Skin epidermis (tissue), 12 donors: ENCODE measurements around the gene HMMR.
"Not testable (repeated sequence)": the region's sequence is repeated elsewhere in the genome, so short reads cannot be mapped to it uniquely, and the experiment has no call there.

Source experiments
- H3K27ac ChIP-seq, 21 experiments: fragments of 200-600 bp; sonication (generic) in 11 of 21; one replicate each; pipeline ENCODE4 v1.5.0; 2020; ENCODE audit warnings: mild to moderate bottlenecking in 3 of 21, inconsistent platforms in 2 of 21, moderate library complexity in 2 of 21
- H3K4me3 ChIP-seq, 7 experiments: fragments of 200-600 bp; sonication (generic) in 2 of 7; one replicate each; pipeline ENCODE4 v1.5.0; 2020; ENCODE audit warnings: inconsistent platforms in 2 of 7, mild to moderate bottlenecking in 2 of 7, moderate library complexity in 1 of 7

HMMR gene

DNA sequence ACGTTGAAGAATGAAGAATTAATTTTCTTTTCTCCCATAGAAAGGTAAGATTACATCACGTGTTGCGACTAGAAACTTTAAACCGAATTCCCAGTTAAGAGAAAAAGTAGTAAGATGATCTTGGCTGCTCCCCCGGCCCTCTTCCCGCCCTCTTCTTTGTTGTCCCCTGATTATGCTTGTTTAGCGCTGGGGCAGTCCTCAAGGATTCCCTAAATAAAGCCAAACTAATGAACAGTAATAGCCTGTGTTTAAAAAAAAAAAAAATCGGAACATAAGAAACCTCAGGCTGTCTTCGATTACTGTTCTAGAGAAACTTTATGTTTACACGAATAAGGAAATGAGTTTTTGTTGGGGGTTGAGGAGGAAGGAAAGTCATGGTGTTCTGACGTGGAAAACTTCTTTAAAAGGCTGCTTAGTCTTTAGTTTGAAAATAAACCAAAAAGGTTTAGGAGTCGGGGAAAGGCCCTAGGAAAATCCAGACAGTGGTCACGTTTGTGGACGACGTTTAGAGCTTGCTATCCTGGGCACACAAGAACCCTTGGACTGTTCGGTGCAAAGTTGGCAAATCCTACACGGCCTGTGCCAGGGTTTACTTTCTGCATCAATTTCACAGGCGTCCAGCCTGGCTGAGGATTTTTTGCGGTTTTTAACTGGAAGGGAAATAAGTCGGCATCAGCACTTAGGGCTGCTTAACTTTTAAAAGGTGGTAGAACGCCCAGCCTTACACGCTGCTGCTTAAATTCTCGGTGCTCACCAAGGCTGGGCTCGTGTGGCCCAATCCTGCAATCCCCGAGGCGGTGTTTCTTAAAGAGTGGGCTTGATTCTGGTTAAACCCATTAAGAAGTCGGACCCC is 43.9 kb downstream of the HMMR start:
- H3K27ac ChIP-seq: peak overlapping the region in 20 of 21 experiments; percentile 91 to 99 (median 97)
- peak overlapping the region; percentile 65 to 91 (median 78) for H3K4me3 ChIP-seq

GRCh38 chr5:163505049-163505367 is 44.6 kb downstream of the HMMR start:
- Histone ChIP-seq H3K4me3 (peak overlapping the region; percentile 65 to 91 (median 78)), H3K27ac (peak overlapping the region; percentile 41 to 99 (median 97))

DNA sequence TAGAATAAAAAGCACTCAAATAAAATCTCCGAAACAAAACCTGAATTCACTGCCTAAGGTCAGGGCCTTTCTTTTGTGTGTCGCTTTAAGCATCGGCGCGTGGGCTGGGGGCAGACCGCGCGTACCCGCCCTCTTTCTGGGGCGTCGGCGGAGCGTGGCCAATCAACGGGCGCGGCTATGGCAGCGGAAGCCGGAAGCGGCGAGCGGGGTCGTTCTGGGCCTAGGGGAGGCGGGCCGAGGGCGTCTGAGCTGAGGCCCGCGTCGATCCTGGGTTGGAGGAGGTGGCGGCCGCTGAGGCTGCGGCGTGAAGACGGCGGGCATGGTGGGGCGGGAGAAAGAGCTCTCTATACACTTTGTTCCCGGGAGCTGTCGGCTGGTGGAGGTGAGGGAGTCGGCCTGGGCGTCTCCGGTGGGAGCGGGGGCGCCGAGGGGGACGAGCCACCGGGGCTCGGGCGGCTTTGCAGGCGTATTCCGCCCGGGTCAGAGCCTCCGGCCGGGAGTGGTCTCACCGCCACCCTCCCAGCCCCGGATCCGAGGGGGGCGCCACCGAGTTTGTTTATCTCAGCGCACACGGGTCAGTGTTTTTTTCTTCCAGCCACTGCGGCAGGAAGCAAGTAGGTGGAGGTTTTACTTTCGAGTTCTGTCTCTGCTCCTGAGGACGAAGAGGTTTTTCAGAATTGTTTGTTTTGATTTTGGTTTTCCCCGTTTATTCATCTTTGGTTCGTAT is 45.1 kb downstream of the HMMR start, which contains the start of gene MAT2B:
MAT2B (plus strand) TSS at position 252 of the 727 bp plus-strand sequence; CDS start at position 320, 68 bp downstream.
- peak within 1 kb of the TSS; percentile 65 to 91 (median 78) for H3K4me3 ChIP-seq
- peak within 1 kb of the TSS; percentile 85 to 99 (median 97) for H3K27ac ChIP-seq

DNA sequence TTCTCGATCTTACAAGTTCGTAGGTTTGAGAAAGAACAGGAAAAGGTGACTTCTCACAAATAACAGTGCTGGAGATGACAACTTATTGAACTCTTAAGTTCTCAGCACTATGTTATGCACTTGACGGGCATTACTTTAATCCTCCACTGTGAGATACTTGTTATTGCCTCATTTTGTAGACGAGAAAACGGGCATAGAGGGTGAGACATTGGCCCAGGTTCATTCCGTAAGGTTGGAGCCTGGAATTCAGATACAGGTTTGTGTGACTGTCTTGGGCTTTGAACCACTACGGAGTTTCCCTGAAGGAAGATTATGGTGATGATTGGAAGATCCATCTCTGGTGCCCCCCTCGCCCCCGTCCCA is 45.6 kb downstream of the HMMR start:
- peak overlapping the region; percentile 65 to 91 (median 78) for H3K4me3 ChIP-seq
- peak overlapping the region in 20 of 21 experiments; percentile 91 to 99 (median 97) for H3K27ac ChIP-seq

DNA sequence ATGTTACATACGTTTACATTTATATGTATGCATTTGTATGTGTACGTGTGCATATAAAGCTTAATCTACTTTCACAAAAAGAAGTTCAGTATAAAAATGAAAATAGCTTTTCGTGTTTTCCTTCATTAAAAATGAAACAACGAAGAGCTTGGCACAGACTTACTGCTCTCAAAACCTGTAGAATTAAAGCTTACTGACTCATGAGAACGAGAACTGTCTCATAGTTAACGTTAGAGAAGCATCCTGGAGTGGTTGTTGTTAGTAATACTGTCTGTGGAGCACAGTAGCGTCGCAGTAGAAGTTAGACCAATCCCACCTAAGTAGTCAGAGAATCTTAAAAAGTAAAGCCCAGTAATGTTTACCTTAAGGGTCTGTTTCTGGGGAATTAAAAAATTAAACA is 46.3 kb downstream of the HMMR start:
- Histone ChIP-seq H3K27ac (peak overlapping the region in 18 of 21 experiments; percentile 32 to 99 (median 97)), H3K4me3 (peak overlapping the region; percentile 65 to 91 (median 78))

GRCh38 chr5:163508753-163509152 is 48.3 kb downstream of the HMMR start:
- peak overlapping the region in 4 of 7 experiments; percentile 5 to 27 (median 12) for H3K4me3 ChIP-seq

GRCh38 chr5:163509291-163509951 is 49.0 kb downstream of the HMMR start:
- H3K4me3 ChIP-seq: peak overlapping the region in 4 of 7 experiments; percentile 5 to 27 (median 12)
- H3K27ac ChIP-seq: peak overlapping the region in 16 of 21 experiments; percentile 8 to 99 (median 66)

More at GRCh38 chr5:163508753-163509152, 48.3 kb downstream of the HMMR start:
- peak overlapping the region in 17 of 21 experiments; percentile 14 to 99 (median 65) for H3K27ac ChIP-seq

- no peak overlapping the region for H3K4me3 ChIP-seq
- no peak overlapping the region for H3K27ac ChIP-seq
Measured at GRCh38 chr5:163512526-163512925, 52.1 kb downstream of the HMMR start.

DNA sequence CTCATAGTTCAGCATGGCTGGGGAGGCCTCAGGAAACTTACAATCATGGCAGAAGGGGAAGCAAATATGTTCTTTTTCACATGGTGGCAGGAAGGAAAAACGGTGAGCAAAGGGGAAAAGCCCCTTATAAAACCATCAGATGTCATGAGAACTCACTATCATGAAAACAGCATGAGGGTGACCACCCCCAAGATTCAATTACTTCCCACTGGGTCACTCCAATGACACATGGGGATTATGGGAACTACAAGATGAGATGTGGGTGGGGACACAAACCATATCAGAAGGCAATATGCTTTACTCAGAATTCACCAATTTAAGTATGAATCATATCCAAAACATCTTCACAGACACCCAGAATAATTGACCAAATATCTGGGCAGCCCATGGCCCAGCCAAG is 64.7 kb downstream of the HMMR start:
- no peak overlapping the region for H3K27ac ChIP-seq
- H3K4me3 ChIP-seq: no peak overlapping the region

DNA sequence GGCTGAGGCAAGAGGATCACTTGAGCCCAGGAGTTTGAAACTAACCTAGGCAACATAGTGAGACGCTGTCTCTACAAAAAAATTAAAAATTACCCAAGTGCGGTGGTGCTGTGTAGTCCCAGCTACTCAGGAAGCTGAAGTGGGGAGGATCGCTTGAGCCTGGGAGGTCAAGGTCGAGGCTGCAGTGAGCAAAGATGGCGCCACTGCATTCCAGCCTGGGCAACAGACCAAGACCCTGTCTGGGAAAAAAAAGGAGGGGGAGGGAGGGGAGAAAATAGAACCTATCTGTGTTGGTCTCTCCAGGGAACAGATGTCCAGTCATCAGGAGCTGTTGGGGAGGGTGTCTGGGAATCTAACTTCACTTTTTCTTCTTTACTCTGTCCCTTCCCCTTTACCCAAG is 69.3 kb downstream of the HMMR start:
- H3K4me3 ChIP-seq: no peak overlapping the region
- H3K27ac ChIP-seq: no peak overlapping the region

DNA sequence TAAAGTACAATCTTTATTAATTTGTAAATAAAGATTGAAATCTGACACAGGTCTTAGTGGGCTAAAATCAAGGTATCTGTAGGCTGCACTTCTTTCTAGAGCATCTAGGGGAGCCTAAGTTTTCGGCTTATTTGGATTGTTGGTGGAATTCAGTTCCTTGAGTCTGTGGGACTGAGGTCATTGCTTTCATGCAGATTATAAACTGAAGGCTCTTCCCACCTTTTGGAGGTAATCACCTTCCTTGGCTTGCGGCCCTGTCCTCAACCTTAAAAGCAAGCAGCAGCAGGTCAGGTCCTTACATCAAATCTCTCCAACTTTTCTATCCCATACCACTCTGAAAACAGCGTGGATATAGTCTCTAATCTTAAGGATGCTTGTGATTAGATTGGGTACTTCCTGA is 70.8 kb downstream of the HMMR start:
- Histone ChIP-seq H3K4me3 (no peak overlapping the region), H3K27ac (no peak overlapping the region)

GRCh38 chr5:163532171-163533084 is 72.0 kb downstream of the HMMR start:
- Histone ChIP-seq H3K27ac (no peak overlapping the region), H3K4me3 (no peak overlapping the region)

GRCh38 chr5:163533223-163533622 is 72.8 kb downstream of the HMMR start:
- H3K27ac ChIP-seq: no peak overlapping the region

GRCh38 chr5:163534492-163535094 is 74.2 kb downstream of the HMMR start:
- no peak overlapping the region for H3K27ac ChIP-seq
- H3K4me3 ChIP-seq: no peak overlapping the region

More at GRCh38 chr5:163533223-163533622, 72.8 kb downstream of the HMMR start:
- H3K4me3 ChIP-seq: no peak overlapping the region

GRCh38 chr5:163535290-163535689 is 74.9 kb downstream of the HMMR start:
- no peak overlapping the region for H3K27ac ChIP-seq
- H3K4me3 ChIP-seq: no peak overlapping the region

DNA sequence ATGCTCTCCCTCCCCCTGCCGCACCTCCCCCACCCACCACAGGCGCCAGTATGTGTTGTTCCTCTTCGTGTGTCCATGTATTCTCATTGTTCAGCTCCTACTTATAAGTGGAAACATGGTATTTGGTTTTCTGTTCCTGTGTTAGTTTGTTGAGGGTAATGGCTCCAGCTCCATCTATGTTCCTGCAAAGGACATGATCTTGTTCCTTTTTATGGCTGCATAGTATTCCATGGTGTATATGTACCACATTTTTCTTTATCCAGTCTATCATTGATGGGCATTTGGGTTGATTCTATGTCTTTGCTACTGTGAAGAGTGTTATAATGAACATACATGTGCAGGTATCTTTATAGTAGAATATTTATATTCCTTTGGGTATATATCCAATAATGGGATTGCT is 76.0 kb downstream of the HMMR start:
- not testable (repeated sequence) for H3K27ac ChIP-seq, H3K4me3 ChIP-seq

DNA sequence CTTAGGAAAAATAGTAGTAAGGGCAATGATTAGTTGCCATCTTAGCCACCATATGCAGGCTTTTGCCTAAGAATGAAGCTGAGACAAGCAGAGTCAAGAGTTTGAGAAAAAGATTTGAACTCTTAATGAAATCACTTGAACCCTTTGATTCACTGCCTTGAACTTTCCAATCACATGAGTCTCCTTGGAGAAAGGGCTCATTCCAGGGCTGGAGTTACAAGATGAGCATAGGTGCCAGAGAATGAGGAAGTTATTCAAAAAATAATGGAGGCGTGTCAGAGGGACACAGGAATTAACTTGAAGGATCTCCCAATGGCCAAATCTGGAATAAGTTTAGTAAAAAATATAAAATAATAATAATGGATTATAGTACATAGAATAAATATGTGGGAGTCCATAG is 80.3 kb downstream of the HMMR start:
- no peak overlapping the region for H3K4me3 ChIP-seq
- H3K27ac ChIP-seq: no peak overlapping the region
